Vagina (tissue), 2 donors: ENCODE results near the gene DPF1. TPM values are rescaled to one million over a fixed set of nuclear protein-coding genes. Genes with fewer than 3 reads are reported as not detected.
A peak's percentile ranks its signal among the peaks of the same experiment; 100 is the strongest.

Experiments
- DNase-seq, 2 donors: peaks; one replicate each; pipeline ENCODE4 v3.0.0-alpha.2; 2017; ENCODE audit errors: extremely low spot score in 2 of 2
- H3K27ac ChIP-seq: fragments of 200-600 bp; sonication (generic); one replicate; pipeline ENCODE4 v1.5.1; 2019
- H3K27me3 ChIP-seq: fragments of 200-600 bp; sonication (generic); one replicate; pipeline ENCODE4 v1.5.1; 2019
- H3K36me3 ChIP-seq, 2 donors: fragments of 200-600 bp; sonication (generic); one replicate each; pipeline ENCODE4 v1.5.1; 2017 to 2019
- H3K4me1 ChIP-seq: fragments of 200-600 bp; sonication (generic); one replicate; pipeline ENCODE4 v1.5.1; 2019
- H3K4me3 ChIP-seq, 2 donors: fragments of 200-600 bp; sonication (generic); 1 replicate in 1 of 2; 2 replicates in 1 of 2; pipeline ENCODE4 v1.5.1; 2016 to 2019
- H3K9me3 ChIP-seq: fragments of 200-600 bp; sonication (generic); one replicate; pipeline ENCODE4 v1.5.1; 2019
- CTCF ChIP-seq, 3 experiments: fragments of 450-650 bp in 2 of 3; fragments of 200-600 bp in 1 of 3; sonication (generic) in 1 of 3; IDR thresholded peaks; one replicate each; pipeline ENCODE4 v1.5.1; 2017 to 2019; ENCODE audit warnings: antibody characterized with exemption in 3 of 3, mild to moderate bottlenecking in 2 of 3, moderate library complexity in 2 of 3
- POLR2A ChIP-seq, 2 donors: fragments of 450-650 bp; IDR thresholded peaks; one replicate each; pipeline ENCODE4 v1.6.1; 2017; ENCODE audit warnings: antibody characterized with exemption in 2 of 2, mild to moderate bottlenecking in 2 of 2, moderate library complexity in 2 of 2
- POLR2AphosphoS5 ChIP-seq, 2 donors: sonication (generic); formaldehyde crosslinking; IDR thresholded peaks; one replicate each; pipeline ENCODE4 v1.9.0; 2017; ENCODE audit warnings: antibody characterized with exemption in 2 of 2, mild to moderate bottlenecking in 2 of 2, low read depth in 1 of 2; ENCODE audit not compliant: insufficient read depth in 1 of 2
- intact Hi-C: fragments of 100-400 bp; cut with DNase I; formaldehyde crosslinking; loops from one replicate; pipeline ENCODE4 v1.15.1; 2023
- total RNA-seq: library from RNA; depleted of rRNA; stranded (reverse); fragments of >200 nt; gene quantifications from one replicate; pipeline ENCODE4 v1.2.3, GENCODE V29; 2016

The DPF1 gene
- total RNA-seq, 1 donor from 2014 or later: not detected

GRCh38 chr19:38253788-38254187, 29.8 kb upstream of the DPF1 start:
- no peaks in the 10 kb centered on the region for H3K9me3 ChIP-seq
- H3K27ac ChIP-seq: peak overlapping the region; percentile 86
- no peak for DNase-seq
- H3K36me3 ChIP-seq: no peaks in the 10 kb centered on the region
- TF ChIP-seq POLR2AphosphoS5 (IDR thresholded peaks at IDR 0.05; ENCODE audit: insufficient read depth in 1 of 2, low read depth in 1 of 2): no peak
- no peak for TF ChIP-seq POLR2A (IDR thresholded peaks at IDR 0.05)
- TF ChIP-seq CTCF (IDR thresholded peaks at IDR 0.05): no peak
- intact Hi-C loops: no loop called here
- no peaks in the 10 kb centered on the region for H3K27me3 ChIP-seq
- H3K4me1 ChIP-seq: peaks cover 32% of the 10 kb centered on the region
- peak overlapping the region; percentile 34 to 46 for H3K4me3 ChIP-seq

- TF ChIP-seq POLR2AphosphoS5 (IDR thresholded peaks at IDR 0.05; ENCODE audit: insufficient read depth in 1 of 2, low read depth in 1 of 2) (peak in 1 of 2 donors; percentile 79), CTCF (IDR thresholded peaks at IDR 0.05) (no peak), POLR2A (IDR thresholded peaks at IDR 0.05) (no peak)
- H3K27me3 ChIP-seq: no peaks in the 10 kb centered on the region
- DNase-seq: no peak
- H3K36me3 ChIP-seq: no peaks in the 10 kb centered on the region
- H3K4me3 ChIP-seq: peak overlapping the region; percentile 34 to 46
- no peaks in the 10 kb centered on the region for H3K9me3 ChIP-seq
- intact Hi-C loops: no loop called here
- H3K27ac ChIP-seq: peak overlapping the region; percentile 86
- peaks cover 32% of the 10 kb centered on the region for H3K4me1 ChIP-seq
These were observed 29.1 kb upstream of the DPF1 start for GRCh38 chr19:38252941-38253691.

DNA sequence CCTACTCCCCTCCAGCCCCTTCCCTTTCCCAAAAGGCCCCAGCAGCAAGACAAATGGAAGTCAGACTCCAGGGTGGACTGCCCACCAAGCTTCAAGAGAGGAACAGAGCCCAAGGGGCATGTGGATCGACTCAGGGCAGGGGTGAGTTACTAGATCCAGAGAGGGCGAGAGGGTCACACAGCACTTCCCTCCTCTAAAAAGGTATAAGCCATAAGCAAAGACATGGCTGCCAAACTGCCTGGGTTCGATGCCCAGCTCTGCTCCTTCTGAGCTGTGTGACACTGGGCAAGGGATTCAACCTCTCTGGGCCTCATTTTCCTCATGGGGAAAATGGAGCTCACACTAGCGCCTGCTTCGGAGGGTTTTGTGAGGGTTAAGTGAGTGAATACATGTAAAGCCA, 28.4 kb upstream of the DPF1 start:
- no peaks in the 10 kb centered on the region for H3K27me3 ChIP-seq
- H3K9me3 ChIP-seq: no peaks in the 10 kb centered on the region
- intact Hi-C loops: no loop called here
- peaks cover 32% of the 10 kb centered on the region for H3K4me1 ChIP-seq
- DNase-seq: no peak
- TF ChIP-seq POLR2AphosphoS5 (IDR thresholded peaks at IDR 0.05; ENCODE audit: insufficient read depth in 1 of 2, low read depth in 1 of 2) (no peak), POLR2A (IDR thresholded peaks at IDR 0.05) (no peak), CTCF (IDR thresholded peaks at IDR 0.05) (no peak)
- peak overlapping the region; percentile 34 to 46 for H3K4me3 ChIP-seq
- no peaks in the 10 kb centered on the region for H3K36me3 ChIP-seq
- H3K27ac ChIP-seq: peak overlapping the region; percentile 86

DNA sequence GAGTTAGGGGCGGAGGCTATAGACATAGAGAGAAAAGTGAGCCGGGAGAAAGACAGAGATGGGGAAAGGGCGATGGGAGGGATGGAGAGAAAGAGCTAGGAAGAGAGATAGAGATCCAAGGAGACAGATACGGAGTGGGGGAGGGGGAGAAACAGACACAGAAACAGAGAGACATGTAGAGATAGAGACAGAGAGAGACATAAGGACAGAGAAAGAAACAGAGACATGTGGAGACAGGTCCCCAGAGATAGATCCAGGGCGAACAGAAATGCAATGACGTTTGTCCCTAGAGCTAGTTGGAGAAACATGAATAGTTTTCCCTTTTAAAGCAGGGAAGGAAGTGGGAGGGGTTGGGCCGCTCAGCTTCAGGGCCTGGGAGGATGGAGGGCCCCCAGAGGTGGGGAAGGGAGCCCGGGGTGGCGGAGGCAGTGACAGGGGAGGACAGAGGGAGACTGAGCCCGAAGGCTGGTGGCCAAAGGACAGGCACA, 27.6 kb upstream of the DPF1 start:
- no peak for DNase-seq
- intact Hi-C loops: no loop called here
- H3K9me3 ChIP-seq: no peaks in the 10 kb centered on the region

GRCh38 chr19:38250821-38251563, 27.0 kb upstream of the DPF1 start:
- TF ChIP-seq POLR2A (IDR thresholded peaks at IDR 0.05) (no peak), CTCF (IDR thresholded peaks at IDR 0.05) (no peak), POLR2AphosphoS5 (IDR thresholded peaks at IDR 0.05; ENCODE audit: insufficient read depth in 1 of 2, low read depth in 1 of 2) (peak in 1 of 2 donors; percentile 43)
- Histone ChIP-seq H3K4me3 (peak overlapping the region; percentile 34 to 46), H3K4me1 (peaks cover 26% of the 10 kb centered on the region)

More for the DNA sequence above, 27.6 kb upstream of the DPF1 start:
- Histone ChIP-seq H3K27ac (peak overlapping the region; percentile 86), H3K4me3 (peak overlapping the region; percentile 34 to 46), H3K4me1 (peaks cover 32% of the 10 kb centered on the region), H3K27me3 (no peaks in the 10 kb centered on the region), H3K36me3 (no peaks in the 10 kb centered on the region)
- TF ChIP-seq POLR2AphosphoS5 (IDR thresholded peaks at IDR 0.05; ENCODE audit: insufficient read depth in 1 of 2, low read depth in 1 of 2) (peak; percentile 60 to 67), POLR2A (IDR thresholded peaks at IDR 0.05) (no peak)

More at GRCh38 chr19:38250821-38251563, 27.0 kb upstream of the DPF1 start:
- Histone ChIP-seq H3K27me3 (no peaks in the 10 kb centered on the region), H3K9me3 (no peaks in the 10 kb centered on the region), H3K27ac (peak overlapping the region; percentile 86), H3K36me3 (no peaks in the 10 kb centered on the region)
- DNase-seq: no peak
- intact Hi-C loops: no loop called here
